ENCODE measurements around the gene DZIP1L.

The DZIP1L gene

DNA sequence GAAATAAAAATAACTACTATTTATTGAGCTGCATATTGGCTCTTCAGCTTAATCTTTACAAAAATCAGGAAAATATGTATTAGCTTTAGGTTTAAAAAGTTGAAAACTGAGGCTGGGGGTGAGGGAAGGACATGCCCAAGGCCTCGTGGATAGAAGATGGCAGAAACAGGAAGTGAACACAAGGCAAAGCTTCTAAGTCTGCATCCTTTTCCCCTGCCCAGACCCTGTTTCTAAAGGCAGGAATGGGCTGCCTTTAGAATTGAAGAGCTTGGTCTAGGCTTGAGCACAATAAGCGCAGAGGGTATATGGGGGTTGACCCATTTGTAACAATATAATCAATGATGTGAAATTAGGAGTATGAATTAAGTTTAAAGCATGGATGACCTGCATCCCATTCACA, 99.3 kb downstream of the DZIP1L start:
- DNase-seq: no peak
- H3K4me1 ChIP-seq (ENCODE audit: insufficient read depth, low read length): no peaks in the 10 kb centered on the region
- no peaks in the 10 kb centered on the region for H4K20me1 ChIP-seq (ENCODE audit: insufficient read depth, low read length)
- H3K36me3 ChIP-seq (ENCODE audit: insufficient read depth, low read length): no peaks in the 10 kb centered on the region
- no peaks in the 10 kb centered on the region for H3K9me3 ChIP-seq (ENCODE audit: insufficient read depth, low read length, severe bottlenecking)
- H2AFZ ChIP-seq (ENCODE audit: low read depth, low read length): no peak overlapping the region
- no peak for ATAC-seq (ENCODE audit: insufficient read depth, low read depth)
- no peaks in the 10 kb centered on the region for H3K79me2 ChIP-seq (ENCODE audit: insufficient read depth, low read length)
- no peak overlapping the region for H3K27ac ChIP-seq (ENCODE audit: low read length)
- H3K4me2 ChIP-seq (ENCODE audit: insufficient read depth, low read length): no peak overlapping the region
- TF ChIP-seq, protein P1, sequence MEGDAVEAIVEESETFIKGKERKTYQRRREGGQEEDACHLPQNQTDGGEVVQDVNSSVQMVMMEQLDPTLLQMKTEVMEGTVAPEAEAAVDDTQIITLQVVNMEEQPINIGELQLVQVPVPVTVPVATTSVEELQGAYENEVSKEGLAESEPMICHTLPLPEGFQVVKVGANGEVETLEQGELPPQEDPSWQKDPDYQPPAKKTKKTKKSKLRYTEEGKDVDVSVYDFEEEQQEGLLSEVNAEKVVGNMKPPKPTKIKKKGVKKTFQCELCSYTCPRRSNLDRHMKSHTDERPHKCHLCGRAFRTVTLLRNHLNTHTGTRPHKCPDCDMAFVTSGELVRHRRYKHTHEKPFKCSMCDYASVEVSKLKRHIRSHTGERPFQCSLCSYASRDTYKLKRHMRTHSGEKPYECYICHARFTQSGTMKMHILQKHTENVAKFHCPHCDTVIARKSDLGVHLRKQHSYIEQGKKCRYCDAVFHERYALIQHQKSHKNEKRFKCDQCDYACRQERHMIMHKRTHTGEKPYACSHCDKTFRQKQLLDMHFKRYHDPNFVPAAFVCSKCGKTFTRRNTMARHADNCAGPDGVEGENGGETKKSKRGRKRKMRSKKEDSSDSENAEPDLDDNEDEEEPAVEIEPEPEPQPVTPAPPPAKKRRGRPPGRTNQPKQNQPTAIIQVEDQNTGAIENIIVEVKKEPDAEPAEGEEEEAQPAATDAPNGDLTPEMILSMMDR (IDR thresholded peaks at IDR 0.05; ENCODE audit: borderline replicate concordance, extremely low read depth, low read length, poor library complexity, severe bottlenecking): no peak
- no peak for TF ChIP-seq EZH2 (IDR thresholded peaks at IDR 0.05; ENCODE audit: borderline replicate concordance, low read depth, low read length, severe bottlenecking)
- H3K9ac ChIP-seq (ENCODE audit: low read depth, low read length): no peak overlapping the region
- H3K4me3 ChIP-seq (ENCODE audit: low read depth in 1 of 2, low read length in 2 of 2): no peak overlapping the region
- peaks cover 12% of the 10 kb centered on the region for H3K27me3 ChIP-seq (ENCODE audit: insufficient read depth, low read length, poor library complexity)

DNA sequence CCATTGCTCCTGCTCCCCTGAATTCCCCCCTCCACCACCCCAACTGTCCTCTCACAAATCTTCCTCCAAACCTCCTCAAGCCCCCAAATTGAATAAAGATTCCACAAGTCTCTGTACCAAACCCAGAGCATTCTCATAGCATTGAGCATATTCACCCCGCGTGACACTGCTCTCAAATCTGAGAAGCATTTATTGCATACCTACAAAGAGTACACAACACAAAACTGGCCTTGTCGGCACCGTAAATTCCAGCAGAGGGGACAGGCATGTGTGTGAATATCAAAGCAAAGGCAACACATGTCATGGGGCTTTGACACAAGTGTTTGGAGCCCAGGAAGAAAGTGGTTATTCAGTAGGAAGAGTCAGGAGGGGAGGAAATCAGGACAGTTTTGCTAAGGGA, 102.9 kb downstream of the DZIP1L start:
- TF ChIP-seq EZH2 (IDR thresholded peaks at IDR 0.05; ENCODE audit: borderline replicate concordance, low read depth, low read length, severe bottlenecking): no peak
- TF ChIP-seq, protein P1 (IDR thresholded peaks at IDR 0.05; ENCODE audit: borderline replicate concordance, extremely low read depth, low read length, poor library complexity, severe bottlenecking): no peak
- Histone ChIP-seq H3K4me1 (ENCODE audit: insufficient read depth, low read length) (no peaks in the 10 kb centered on the region), H3K4me3 (ENCODE audit: low read depth in 1 of 2, low read length in 2 of 2) (no peak overlapping the region), H3K36me3 (ENCODE audit: insufficient read depth, low read length) (no peaks in the 10 kb centered on the region), H3K27ac (ENCODE audit: low read length) (no peak overlapping the region), H3K9ac (ENCODE audit: low read depth, low read length) (no peak overlapping the region), H2AFZ (ENCODE audit: low read depth, low read length) (no peak overlapping the region), H3K27me3 (ENCODE audit: insufficient read depth, low read length, poor library complexity) (peaks cover 9% of the 10 kb centered on the region), H3K9me3 (ENCODE audit: insufficient read depth, low read length, severe bottlenecking) (no peaks in the 10 kb centered on the region), H3K4me2 (ENCODE audit: insufficient read depth, low read length) (no peak overlapping the region), H4K20me1 (ENCODE audit: insufficient read depth, low read length) (no peaks in the 10 kb centered on the region), H3K79me2 (ENCODE audit: insufficient read depth, low read length) (no peaks in the 10 kb centered on the region)
- no peak for ATAC-seq (ENCODE audit: insufficient read depth, low read depth)
- DNase-seq: no peak

Measured in DND-41 (cell line).